Head of caudate nucleus (tissue), 42 donors: ENCODE results near the gene OLA1.
"Not testable (repeated sequence)": the region's sequence is repeated elsewhere in the genome, so short reads cannot be mapped to it uniquely, and the experiment has no call there.

ENCODE experiments used
- DNase-seq, 42 donors: peaks; one replicate each; pipeline versions ENCODE4 v3.0.0 to v3.0.0-alpha.2; 2020 to 2021; ENCODE audit warnings: mixed read lengths in 7 of 42
- intact Hi-C: fragments of 100-400 bp; cut with DNase I; formaldehyde crosslinking; loops from one replicate; pipeline ENCODE4 v1.15.0; 2022

Gene OLA1

GRCh38 chr2:174248187-174248997 lies at the start of gene OLA1:
TSS of gene OLA1 (minus strand) at chr2:174248532. CDS start at chr2:174246815, 1,717 bp downstream.
- intact Hi-C loops: loop anchor here (5.0 kb wide), 1 partner anchor 89 kb away; no protein-coding TSS in a partner anchor

GRCh38 chr2:174292908-174293307 lies 44.6 kb upstream of the OLA1 start:
- intact Hi-C loops: no loop called here
- DNase-seq: no peak

More at GRCh38 chr2:174248187-174248997, at the start of gene OLA1:
- peak; percentile 78 to 98 (median 96) for DNase-seq

- no peak for DNase-seq
- intact Hi-C loops: no loop called here
Measured at GRCh38 chr2:174286172-174286571, 37.8 kb upstream of the OLA1 start.

- intact Hi-C loops: no loop called here
Measured at GRCh38 chr2:174282441-174282840, 34.1 kb upstream of the OLA1 start.

GRCh38 chr2:174281736-174282135 lies 33.4 kb upstream of the OLA1 start:
- no peak for DNase-seq
- intact Hi-C loops: no loop called here

More at GRCh38 chr2:174282441-174282840, 34.1 kb upstream of the OLA1 start:
- DNase-seq: peak in 1 of 42 donors; percentile 3

- intact Hi-C loops: no loop called here
- no peak for DNase-seq
Measured at GRCh38 chr2:174280596-174280995, 32.3 kb upstream of the OLA1 start.

GRCh38 chr2:174270263-174270662 lies 21.9 kb upstream of the OLA1 start:
- intact Hi-C loops, DNase-seq: not testable (repeated sequence)

GRCh38 chr2:174266288-174266687 lies 18.0 kb upstream of the OLA1 start:
- DNase-seq: no peak
- intact Hi-C loops: no loop called here

- DNase-seq: no peak
- intact Hi-C loops: no loop called here
Measured at GRCh38 chr2:174263997-174264396, 15.7 kb upstream of the OLA1 start.

- intact Hi-C loops: no loop called here
- DNase-seq: no peak
Measured at GRCh38 chr2:174259981-174260380, 11.6 kb upstream of the OLA1 start.

- intact Hi-C loops: no loop called here
- no peak for DNase-seq
Measured at GRCh38 chr2:174254267-174254666, 5.9 kb upstream of the OLA1 start.

GRCh38 chr2:174248998-174249592 lies 763 bp upstream of the OLA1 start:
- DNase-seq: no peak

GRCh38 chr2:174247474-174248186 lies 702 bp downstream of the OLA1 start:
- intact Hi-C loops: loop anchor here (5.0 kb wide), 1 partner anchor 90 kb away; no protein-coding TSS in a partner anchor
- peak in 4 of 42 donors; percentile 7 to 13 (median 11) for DNase-seq

More at GRCh38 chr2:174248998-174249592, 763 bp upstream of the OLA1 start:
- intact Hi-C loops: loop anchor here (5.0 kb wide), 1 partner anchor 88 kb away; no protein-coding TSS in a partner anchor

GRCh38 chr2:174246944-174247381 lies 1.4 kb downstream of the OLA1 start:
- DNase-seq: no peak
- intact Hi-C loops: loop anchor here (5.0 kb wide), 1 partner anchor 90 kb away; no protein-coding TSS in a partner anchor

- intact Hi-C loops: loop anchor here (5.0 kb wide), 1 partner anchor 92 kb away; no protein-coding TSS in a partner anchor
- DNase-seq: not testable (repeated sequence)
Measured at GRCh38 chr2:174245628-174246027, 2.7 kb downstream of the OLA1 start.

GRCh38 chr2:174245065-174245464 lies 3.3 kb downstream of the OLA1 start:
- no peak for DNase-seq
- intact Hi-C loops: loop anchor here (5.0 kb wide), 1 partner anchor 92 kb away; no protein-coding TSS in a partner anchor

GRCh38 chr2:174243812-174244211 lies 4.5 kb downstream of the OLA1 start:
- intact Hi-C loops: no loop called here
- DNase-seq: no peak

- intact Hi-C loops: no loop called here
- no peak for DNase-seq
Measured at GRCh38 chr2:174240097-174240496, 8.2 kb downstream of the OLA1 start.

- DNase-seq: no peak
- intact Hi-C loops: no loop called here
Measured at GRCh38 chr2:174236429-174236828, 11.9 kb downstream of the OLA1 start.
